Activated CD4-positive, alpha-beta T cell treated with anti-CD3 and anti-CD28 coated beads for 36 hours (primary cell): Measurements from ENCODE around the gene PRM3. TPM values are rescaled to one million over a fixed set of nuclear protein-coding genes. Genes with fewer than 3 reads are reported as not detected.

Experiments
- ATAC-seq: fragments of 200-7000 bp; cut with Tn5 transposase; one replicate; pipeline ENCODE4 v1.10.0; 2021; ENCODE audit warnings: mild to moderate bottlenecking, moderate library complexity
- CTCF ChIA-PET: fragments of 350-600 bp; sonication (Branson Sonifier 250); formaldehyde crosslinking; loops from one replicate; lab custom pipeline; 2021; ENCODE audit warnings: antibody characterized with exemption; lab: Charles Lee
- POLR2A ChIA-PET: fragments of 350-600 bp; sonication (Branson Sonifier 250); formaldehyde crosslinking; loops from one replicate; lab custom pipeline; 2021; ENCODE audit warnings: antibody characterized with exemption, inconsistent platforms; lab: Charles Lee
- DNase-seq: peaks from one replicate; pipeline ENCODE4 v3.0.0-alpha.2; 2020
- H3K27ac Mint-ChIP-seq: one replicate; pipeline ENCODE4 v1.8.0; 2021; ENCODE audit warnings: mixed read lengths
- H3K27me3 Mint-ChIP-seq: one replicate; pipeline ENCODE4 v1.8.0; 2021; ENCODE audit warnings: mixed read lengths
- H3K36me3 Mint-ChIP-seq: one replicate; pipeline ENCODE4 v1.8.0; 2021; ENCODE audit warnings: low read depth, mixed read lengths
- H3K4me1 Mint-ChIP-seq: one replicate; pipeline ENCODE4 v1.8.0; 2021; ENCODE audit warnings: mixed read lengths
- H3K4me3 Mint-ChIP-seq: one replicate; pipeline ENCODE4 v1.8.0; 2021; ENCODE audit warnings: mild to moderate bottlenecking, moderate library complexity, mixed read lengths
- H3K9me3 Mint-ChIP-seq: one replicate; pipeline ENCODE4 v1.8.0; 2021; ENCODE audit warnings: low read depth, mixed read lengths
- intact Hi-C, 2 experiments: fragments of 100-400 bp; cut with DNase I in 1 of 2; cut with micrococcal nuclease in 1 of 2; formaldehyde crosslinking; loops; one replicate each; pipeline versions ENCODE4 v1.14.2 to v1.15.1; 2022 to 2024; cut with DNase I, micrococcal nuclease
- total RNA-seq, 2 experiments: library from RNA; stranded (reverse); gene quantifications; one replicate each; pipeline ENCODE4 v1.2.3, GENCODE V29; 2021

PRM3 gene
- total RNA-seq, 2 experiments from 2014 or later, result not detected

DNA sequence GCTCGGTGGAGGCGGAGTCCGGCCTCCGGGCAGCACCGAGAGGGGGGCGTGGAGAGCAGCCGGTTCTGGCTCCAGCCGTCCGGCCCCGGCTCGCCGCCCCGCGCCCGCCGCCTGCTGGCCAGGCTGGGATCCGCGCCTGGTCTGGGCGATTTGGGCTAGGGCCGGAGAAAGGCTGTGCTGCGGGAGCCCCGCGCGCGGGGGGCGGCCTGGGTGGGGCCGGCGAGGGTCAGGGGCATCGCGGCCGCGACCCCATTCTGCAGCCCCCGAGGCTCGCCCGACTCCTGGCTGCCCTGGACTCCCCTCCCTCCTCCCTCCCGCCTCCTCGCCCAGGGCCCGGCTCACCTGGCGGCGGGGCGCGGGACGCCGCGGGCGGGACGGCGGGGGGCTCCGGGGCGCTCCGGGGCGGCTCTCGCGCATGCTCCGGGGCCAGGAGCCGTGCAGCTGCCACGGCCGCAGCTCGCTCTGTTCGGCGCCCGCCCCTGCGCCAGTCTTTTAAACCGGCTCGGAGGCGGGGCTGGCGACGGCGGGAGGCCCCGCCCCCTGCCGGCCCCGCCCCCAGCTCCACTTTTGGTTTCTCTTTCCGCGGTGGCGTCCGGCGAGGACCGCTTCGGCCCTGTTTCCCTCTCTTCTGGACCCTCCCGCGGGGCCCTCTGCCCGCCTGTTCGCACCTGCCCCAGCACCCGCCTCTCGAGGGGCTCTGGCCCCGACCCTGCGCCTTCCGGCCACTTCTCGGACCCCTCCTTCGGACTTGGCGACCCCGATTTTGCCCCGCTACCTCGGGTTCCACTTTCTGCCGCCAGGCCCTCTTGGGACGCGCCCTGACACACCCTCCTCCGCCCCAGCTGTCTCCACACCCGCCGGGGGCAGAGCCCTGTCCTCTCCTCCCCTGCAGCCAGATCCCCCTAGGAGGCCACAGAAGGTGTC is 17.4 kb downstream of the PRM3 start, which contains the start of gene SOCS1:
SOCS1 (minus strand) TSS at position 468 of the 924 bp plus-strand sequence. CDS start 726 bp downstream, outside the sequence.
- CTCF ChIA-PET, result interaction anchor here (0.6 to 3.5 kb wide), 29 partner anchors 8 to 298 kb away, joined by 3 to 34 read pairs (median 4); no protein-coding TSS in a partner anchor
- intact Hi-C loops, result loop anchor here (1.0 to 5.0 kb wide), 16 partner anchors 23 to 526 kb away; partner anchors contain the start of genes CLEC16A (in 1 of the 2), RMI2 (in 1 of the 2) and TXNDC11 (in 1 of the 2)
- peak within 1 kb of the TSS; percentile 98 for H3K4me3 Mint-ChIP-seq

DNA sequence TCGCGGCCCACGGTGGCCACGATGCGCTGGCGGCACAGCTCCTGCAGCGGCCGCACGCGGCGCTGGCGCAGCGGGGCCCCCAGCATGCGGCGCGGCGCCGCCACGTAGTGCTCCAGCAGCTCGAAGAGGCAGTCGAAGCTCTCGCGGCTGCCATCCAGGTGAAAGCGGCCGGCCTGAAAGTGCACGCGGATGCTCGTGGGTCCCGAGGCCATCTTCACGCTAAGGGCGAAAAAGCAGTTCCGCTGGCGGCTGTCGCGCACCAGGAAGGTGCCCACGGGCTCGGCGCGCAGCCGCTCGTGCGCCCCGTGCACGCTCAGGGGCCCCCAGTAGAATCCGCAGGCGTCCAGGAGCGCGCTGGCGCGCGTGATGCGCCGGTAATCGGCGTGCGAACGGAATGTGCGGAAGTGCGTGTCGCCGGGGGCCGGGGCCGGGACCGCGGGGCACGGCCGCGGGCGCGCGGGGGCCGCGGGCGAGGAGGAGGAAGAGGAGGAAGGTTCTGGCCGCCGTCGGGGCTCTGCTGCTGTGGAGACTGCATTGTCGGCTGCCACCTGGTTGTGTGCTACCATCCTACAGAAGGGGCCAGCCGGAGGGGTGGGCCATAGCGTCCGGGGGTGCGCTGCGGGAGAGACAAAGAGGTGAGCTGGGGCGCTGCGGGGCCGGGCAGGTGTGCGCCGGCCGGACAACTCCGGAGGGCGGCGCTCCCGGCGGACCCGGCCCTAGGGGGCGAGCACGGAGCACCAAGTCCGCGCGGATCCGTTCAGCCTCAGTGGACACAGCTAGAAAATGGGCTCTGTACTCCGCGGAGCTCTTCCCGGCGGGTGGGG is 18.3 kb downstream of the PRM3 start:
- peak overlapping the region; percentile 95 for H3K27ac Mint-ChIP-seq
- H3K9me3 Mint-ChIP-seq, result no peaks in the 10 kb centered on the region
- H3K27me3 Mint-ChIP-seq, result no peaks in the 10 kb centered on the region
- H3K36me3 Mint-ChIP-seq, result peaks cover 49% of the 10 kb centered on the region
- intact Hi-C loops, result loop anchor here (1.0 to 5.0 kb wide), 6 partner anchors 42 to 527 kb away; partner anchors contain the start of gene TXNDC11 (in 1 of the 2)
- DNase-seq, result peak; percentile 76
- no peak for ATAC-seq
- H3K4me3 Mint-ChIP-seq, result peak overlapping the region; percentile 87
- ChIA-PET POLR2A (interaction anchor here (0.5 to 4.5 kb wide), 27 partner anchors 8 to 488 kb away, joined by 3 to 79 read pairs (median 6); partner anchors contain the start of gene TXNDC11), CTCF (interaction anchor here (0.7 to 3.5 kb wide), 15 partner anchors 30 to 301 kb away, joined by 3 to 34 read pairs (median 5); no protein-coding TSS in a partner anchor)
- H3K4me1 Mint-ChIP-seq, result peaks cover 54% of the 10 kb centered on the region

More for the DNA sequence above, 17.4 kb downstream of the PRM3 start, which contains the start of gene SOCS1:
- DNase-seq (peak; percentile 94), ATAC-seq (peak; percentile 54)
- H3K27me3 Mint-ChIP-seq, result no peaks in the 10 kb centered on the region
- H3K9me3 Mint-ChIP-seq, result no peaks in the 10 kb centered on the region
- POLR2A ChIA-PET, result interaction anchor here (0.5 to 4.5 kb wide), 30 partner anchors 8 to 487 kb away, joined by 3 to 79 read pairs (median 6); partner anchors contain the start of gene TXNDC11
- peaks cover 40% of the 10 kb centered on the region for H3K36me3 Mint-ChIP-seq
- H3K4me1 Mint-ChIP-seq, result peaks cover 46% of the 10 kb centered on the region
- H3K27ac Mint-ChIP-seq, result peak within 1 kb of the TSS; percentile 98

DNA sequence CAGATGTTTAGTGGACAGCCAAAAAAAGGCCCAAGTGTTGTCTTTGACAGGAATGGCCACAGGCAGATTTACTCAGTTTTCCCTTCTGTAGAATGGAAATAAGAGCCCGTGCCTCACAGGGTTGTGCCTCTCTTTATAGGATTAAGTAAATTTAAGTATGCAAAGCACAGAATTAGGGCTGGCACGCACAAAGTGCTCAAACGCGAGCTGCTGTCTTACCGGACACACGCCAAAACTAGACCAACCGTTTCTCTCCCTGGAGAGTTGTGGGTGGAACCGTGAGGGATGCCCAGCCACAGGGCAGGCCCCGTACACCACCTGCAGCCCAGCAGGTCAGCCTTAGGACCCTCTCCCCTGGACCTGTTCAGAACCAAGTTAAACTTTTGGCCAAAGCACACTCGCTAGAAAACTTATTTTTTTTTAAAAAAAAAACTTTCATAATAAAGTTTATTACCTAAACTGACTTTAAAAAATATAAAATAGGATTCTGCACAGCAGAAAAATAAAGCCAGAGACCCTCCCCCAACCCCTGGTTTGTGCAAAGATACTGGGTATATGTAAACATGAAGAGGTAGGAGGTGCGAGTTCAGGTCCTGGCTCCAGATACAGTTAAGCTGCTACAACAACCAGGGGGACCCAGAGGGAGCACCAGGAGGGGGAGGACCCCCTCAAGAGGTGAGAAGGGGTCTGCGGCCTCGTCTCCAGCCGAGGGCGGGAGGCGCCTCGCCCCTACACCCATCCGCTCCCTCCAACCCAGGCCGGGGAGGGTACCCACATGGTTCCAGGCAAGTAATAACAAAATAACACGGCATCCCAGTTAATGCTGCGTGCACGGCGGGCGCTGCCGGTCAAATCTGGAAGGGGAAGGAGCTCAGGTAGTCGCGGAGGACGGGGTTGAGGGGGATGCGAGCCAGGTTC is 19.2 kb downstream of the PRM3 start:
- Mint-ChIP-seq H3K27me3 (no peaks in the 10 kb centered on the region), H3K4me1 (peaks cover 50% of the 10 kb centered on the region), H3K27ac (peak overlapping the region; percentile 95), H3K9me3 (no peaks in the 10 kb centered on the region), H3K36me3 (peaks cover 52% of the 10 kb centered on the region), H3K4me3 (peak overlapping the region; percentile 87)
- DNase-seq (peak; percentile 39), ATAC-seq (no peak)
- CTCF ChIA-PET, result interaction anchor here (0.6 to 3.5 kb wide), 13 partner anchors 29 to 1889 kb away, joined by 3 to 34 read pairs (median 3); no protein-coding TSS in a partner anchor
- intact Hi-C loops, result loop anchor here (1.0 to 2.0 kb wide), 6 partner anchors 57 to 661 kb away; partner anchors contain the start of gene GSPT1 (in 1 of the 2)
- POLR2A ChIA-PET, result interaction anchor here (1.0 to 4.5 kb wide), 15 partner anchors 9 to 489 kb away, joined by 3 to 79 read pairs (median 8); partner anchors contain the start of gene TXNDC11

DNA sequence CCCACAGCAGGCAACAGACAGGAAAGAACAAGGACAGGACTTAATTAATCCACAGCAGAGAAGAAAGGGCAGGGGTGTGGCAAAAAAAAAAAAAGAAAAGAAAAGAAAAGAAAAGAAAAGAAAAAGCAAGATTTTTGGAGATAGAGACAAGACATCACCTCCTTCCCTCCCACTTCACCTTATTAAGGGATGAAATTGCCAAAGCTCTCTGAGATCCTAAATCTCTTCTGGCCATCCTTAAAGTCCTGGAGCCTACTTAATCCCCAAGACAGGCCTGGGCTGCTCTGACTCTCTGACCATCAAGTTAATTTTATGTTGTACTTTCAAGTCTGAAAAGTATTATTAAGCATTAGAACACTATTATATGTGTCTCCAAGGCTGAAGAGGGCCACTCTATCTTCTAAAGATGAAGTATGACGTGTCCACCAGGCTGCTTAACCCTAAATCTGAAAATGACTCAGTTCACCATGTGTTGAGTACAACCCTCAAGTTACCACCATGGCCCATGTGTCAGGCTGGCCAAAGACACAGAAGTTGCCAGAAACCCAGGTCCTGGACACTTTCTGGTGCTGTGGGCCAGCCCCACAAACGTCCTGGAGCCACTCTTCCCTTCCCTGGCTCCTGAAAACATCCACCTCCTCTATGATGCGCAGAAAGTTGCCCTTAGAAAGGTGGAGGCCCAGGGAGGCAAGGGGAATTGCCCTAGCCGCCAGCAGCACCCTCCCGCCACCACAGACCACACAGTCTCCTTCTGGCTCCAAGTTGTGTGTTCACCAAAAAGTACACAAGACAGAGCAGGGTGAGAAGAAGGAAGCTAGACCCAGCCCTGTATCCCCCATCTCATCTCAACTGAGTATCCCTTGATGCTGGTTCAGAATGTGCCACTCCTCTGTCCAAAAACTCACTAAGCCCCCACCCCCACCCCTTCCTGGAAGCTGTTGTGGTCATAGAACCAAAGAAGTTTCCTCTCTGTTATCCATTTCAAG is 20.1 kb downstream of the PRM3 start:
- intact Hi-C loops, result loop anchor here (1.0 to 2.0 kb wide), 6 partner anchors 57 to 661 kb away; partner anchors contain the start of gene GSPT1 (in 1 of the 2)
- Mint-ChIP-seq H3K9me3 (no peaks in the 10 kb centered on the region), H3K36me3 (peaks cover 54% of the 10 kb centered on the region), H3K27ac (peak overlapping the region; percentile 95), H3K4me3 (peak overlapping the region; percentile 87), H3K27me3 (no peaks in the 10 kb centered on the region), H3K4me1 (peaks cover 42% of the 10 kb centered on the region)
- ChIA-PET CTCF (interaction anchor here (0.6 to 3.5 kb wide), 5 partner anchors 28 to 299 kb away, joined by 3 to 34 read pairs (median 5); no protein-coding TSS in a partner anchor), POLR2A (interaction anchor here (0.6 to 4.5 kb wide), 19 partner anchors 10 to 289 kb away, joined by 3 to 79 read pairs (median 15); no protein-coding TSS in a partner anchor)
- DNase-seq (peak; percentile 80), ATAC-seq (peak; percentile 10)

DNA sequence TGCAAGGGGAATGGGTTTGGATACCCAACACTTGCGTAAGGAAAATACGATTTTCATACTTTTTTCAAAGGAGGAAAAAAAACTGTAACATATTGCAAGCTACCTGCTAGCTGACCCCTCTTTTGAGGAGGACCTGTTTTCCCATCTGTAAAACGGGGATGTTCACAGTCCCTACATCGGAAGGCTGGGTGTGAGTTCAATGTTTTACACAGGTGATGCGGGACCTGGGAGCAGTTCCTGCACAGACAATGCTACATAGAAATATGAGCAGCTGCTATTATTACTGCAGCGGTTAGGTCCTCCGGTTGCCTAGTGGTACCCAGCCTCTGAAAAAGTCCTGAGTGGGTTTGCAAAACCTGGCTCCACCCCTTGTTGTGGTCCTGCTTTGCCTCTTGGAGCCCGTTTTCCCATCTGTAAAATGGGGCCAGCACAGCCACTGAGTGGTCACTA is 20.9 kb downstream of the PRM3 start:
- ATAC-seq (no peak), DNase-seq (peak; percentile 46)
- ChIA-PET CTCF (interaction anchor here (0.6 to 1.7 kb wide), 10 partner anchors 19 to 613 kb away, joined by 3 to 9 read pairs (median 3); no protein-coding TSS in a partner anchor), POLR2A (interaction anchor here (0.6 to 2.5 kb wide), 19 partner anchors 11 to 379 kb away, joined by 3 to 50 read pairs (median 5); no protein-coding TSS in a partner anchor)
- H3K27me3 Mint-ChIP-seq, result no peaks in the 10 kb centered on the region
- H3K9me3 Mint-ChIP-seq, result no peaks in the 10 kb centered on the region
- peak overlapping the region; percentile 87 for H3K4me3 Mint-ChIP-seq
- H3K27ac Mint-ChIP-seq, result peak overlapping the region; percentile 95
- peaks cover 58% of the 10 kb centered on the region for H3K36me3 Mint-ChIP-seq
- intact Hi-C loops, result loop anchor here (1.0 to 2.0 kb wide), 10 partner anchors 19 to 662 kb away; partner anchors contain the start of gene GSPT1 (in 1 of the 2)
- peaks cover 43% of the 10 kb centered on the region for H3K4me1 Mint-ChIP-seq

DNA sequence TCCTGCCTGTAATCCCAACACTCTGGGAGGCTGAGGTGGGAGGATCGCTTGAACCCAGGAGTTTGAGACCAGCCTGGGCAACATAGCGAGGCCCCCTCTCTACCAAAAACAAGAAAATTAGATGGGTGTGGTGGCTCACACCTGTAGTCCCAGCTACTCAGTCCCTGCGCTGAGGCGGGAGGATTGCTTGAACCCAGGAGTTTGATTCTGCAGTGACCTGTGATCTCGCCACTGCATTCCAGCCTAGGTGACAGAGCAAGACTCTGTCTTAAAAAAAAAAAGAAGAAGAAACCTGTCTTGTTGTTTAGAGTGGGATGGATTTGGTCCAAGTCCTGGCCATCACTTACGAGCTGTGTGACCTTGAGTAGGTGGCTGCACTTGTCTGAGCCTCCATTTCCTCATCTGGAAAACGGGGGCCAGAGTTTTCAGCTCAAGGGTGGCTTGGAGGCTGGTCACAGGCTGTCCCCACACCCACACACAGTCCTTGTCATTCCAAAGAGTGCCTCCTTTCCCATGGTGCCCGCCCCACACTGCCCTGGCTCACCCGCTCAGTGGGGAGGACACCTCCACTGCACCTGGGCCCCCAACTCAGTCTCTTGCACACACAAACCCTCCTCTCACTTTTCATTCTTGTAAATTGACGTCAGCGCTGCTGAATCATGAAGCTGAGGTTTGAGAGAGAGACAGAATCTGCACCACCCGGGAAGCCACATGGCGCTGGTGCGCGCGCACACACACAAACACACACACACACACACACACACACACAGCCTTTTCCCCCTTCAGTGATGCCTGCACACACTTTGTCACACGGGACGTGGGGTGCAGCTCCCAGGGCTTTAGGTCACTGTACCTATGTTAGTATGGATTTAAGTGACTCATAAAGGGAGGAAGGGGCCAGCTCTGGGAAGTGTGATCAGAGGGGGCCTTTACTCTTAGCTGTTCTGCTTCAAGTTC is 21.6 kb downstream of the PRM3 start:
- peak overlapping the region; percentile 95 for H3K27ac Mint-ChIP-seq
- intact Hi-C loops, result loop anchor here (1.0 to 2.0 kb wide), 10 partner anchors 19 to 663 kb away; partner anchors contain the start of gene GSPT1 (in 1 of the 2)
- ATAC-seq (peak; percentile 45), DNase-seq (peak; percentile 92)
- no peaks in the 10 kb centered on the region for H3K27me3 Mint-ChIP-seq
- POLR2A ChIA-PET, result interaction anchor here (0.6 to 2.5 kb wide), 28 partner anchors 12 to 380 kb away, joined by 3 to 50 read pairs (median 4); partner anchors contain the start of gene PRM3
- CTCF ChIA-PET, result interaction anchor here (0.6 to 1.7 kb wide), 10 partner anchors 19 to 613 kb away, joined by 3 to 9 read pairs (median 3); no protein-coding TSS in a partner anchor
- peak overlapping the region; percentile 87 for H3K4me3 Mint-ChIP-seq
- no peaks in the 10 kb centered on the region for H3K9me3 Mint-ChIP-seq
- H3K4me1 Mint-ChIP-seq, result peaks cover 44% of the 10 kb centered on the region
- H3K36me3 Mint-ChIP-seq, result peaks cover 61% of the 10 kb centered on the region

DNA sequence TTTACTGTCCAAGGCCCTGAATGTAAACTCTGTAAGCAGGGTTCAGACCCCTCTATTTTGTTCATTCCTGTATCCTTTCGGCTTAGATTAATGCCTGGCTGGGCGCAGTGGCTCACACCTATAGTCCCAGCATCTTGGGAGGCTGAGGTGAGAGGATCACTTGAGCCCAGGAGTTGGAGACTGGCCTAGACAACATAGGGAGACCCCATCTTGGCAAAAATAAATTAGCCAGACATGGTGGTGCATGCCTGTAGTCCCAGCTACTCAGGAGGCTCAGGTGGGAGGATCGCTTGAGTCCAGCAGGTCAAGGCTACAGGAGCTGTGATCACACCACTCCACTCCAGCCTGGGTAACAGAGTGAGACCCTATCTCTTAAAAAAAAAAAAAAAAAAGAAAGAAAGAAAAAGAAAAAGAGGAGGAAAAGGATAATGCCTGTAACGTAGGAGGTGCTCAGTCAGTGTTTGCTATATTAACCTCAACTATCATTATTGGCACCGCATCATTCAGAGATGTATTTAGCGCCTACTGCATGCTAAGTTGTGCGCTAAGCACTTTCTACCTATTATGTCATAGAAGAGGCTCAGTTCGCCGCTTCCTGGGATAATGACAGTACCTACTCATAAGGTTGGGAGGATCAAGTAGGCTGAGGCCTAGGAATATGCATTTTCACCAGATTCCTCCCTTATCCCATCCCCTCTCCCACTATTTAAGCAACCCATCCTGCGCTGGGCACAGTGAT is 22.5 kb downstream of the PRM3 start:
- peak overlapping the region; percentile 87 for H3K4me3 Mint-ChIP-seq

More for the DNA sequence above, 22.5 kb downstream of the PRM3 start:
- Mint-ChIP-seq H3K36me3 (peaks cover 60% of the 10 kb centered on the region), H3K9me3 (no peaks in the 10 kb centered on the region), H3K4me1 (peaks cover 52% of the 10 kb centered on the region), H3K27ac (peak overlapping the region; percentile 95), H3K27me3 (no peaks in the 10 kb centered on the region)
- intact Hi-C loops, result no loop called here
- ATAC-seq, result no peak
- ChIA-PET CTCF (interaction anchor here (0.6 to 1.7 kb wide), 4 partner anchors 25 to 279 kb away, joined by 3 to 9 read pairs (median 6); no protein-coding TSS in a partner anchor), POLR2A (interaction anchor here (0.8 to 2.5 kb wide), 10 partner anchors 12 to 300 kb away, joined by 3 to 50 read pairs (median 11); no protein-coding TSS in a partner anchor)
- DNase-seq, result no peak
